Body of pancreas (tissue), 4 donors: Measurements from ENCODE around the gene KMT2D.

ENCODE experiments used
- POLR2A ChIP-seq, 3 donors: fragments of 450-650 bp; IDR thresholded peaks; one replicate each; pipeline ENCODE4 v1.6.1; 2016; ENCODE audit warnings: antibody characterized with exemption in 3 of 3, mild to moderate bottlenecking in 2 of 3
- TF ChIP-seq, protein P1 (sequence below), 7 experiments: fragments of 450-650 bp in 4 of 7; fragments of 200-600 bp in 3 of 7; sonication (generic) in 3 of 7; IDR thresholded peaks; one replicate each; pipeline ENCODE4 v1.5.1; 2016 to 2019; ENCODE audit warnings: antibody characterized with exemption in 7 of 7

DNA sequence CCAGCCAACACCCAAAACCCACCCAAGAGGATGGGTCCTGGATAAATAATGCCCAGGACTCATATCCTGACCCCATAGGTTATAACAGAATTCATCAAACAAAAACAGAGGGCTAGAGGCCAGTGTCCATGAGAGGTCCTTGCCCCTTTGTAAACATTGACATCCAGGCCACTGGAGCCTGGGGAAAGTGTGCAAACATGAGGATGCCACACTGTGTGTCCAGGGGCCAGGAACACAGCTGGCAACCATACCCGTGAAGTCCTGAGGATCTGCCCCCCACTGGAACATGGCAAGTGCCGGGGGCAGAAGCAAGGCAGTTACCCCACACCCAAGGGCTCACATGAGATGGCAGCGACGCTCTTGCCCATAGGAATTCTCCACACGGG lies 4.2 kb upstream of the KMT2D start:
- no peak for TF ChIP-seq POLR2A (IDR thresholded peaks at IDR 0.05)
- TF ChIP-seq, protein P1, sequence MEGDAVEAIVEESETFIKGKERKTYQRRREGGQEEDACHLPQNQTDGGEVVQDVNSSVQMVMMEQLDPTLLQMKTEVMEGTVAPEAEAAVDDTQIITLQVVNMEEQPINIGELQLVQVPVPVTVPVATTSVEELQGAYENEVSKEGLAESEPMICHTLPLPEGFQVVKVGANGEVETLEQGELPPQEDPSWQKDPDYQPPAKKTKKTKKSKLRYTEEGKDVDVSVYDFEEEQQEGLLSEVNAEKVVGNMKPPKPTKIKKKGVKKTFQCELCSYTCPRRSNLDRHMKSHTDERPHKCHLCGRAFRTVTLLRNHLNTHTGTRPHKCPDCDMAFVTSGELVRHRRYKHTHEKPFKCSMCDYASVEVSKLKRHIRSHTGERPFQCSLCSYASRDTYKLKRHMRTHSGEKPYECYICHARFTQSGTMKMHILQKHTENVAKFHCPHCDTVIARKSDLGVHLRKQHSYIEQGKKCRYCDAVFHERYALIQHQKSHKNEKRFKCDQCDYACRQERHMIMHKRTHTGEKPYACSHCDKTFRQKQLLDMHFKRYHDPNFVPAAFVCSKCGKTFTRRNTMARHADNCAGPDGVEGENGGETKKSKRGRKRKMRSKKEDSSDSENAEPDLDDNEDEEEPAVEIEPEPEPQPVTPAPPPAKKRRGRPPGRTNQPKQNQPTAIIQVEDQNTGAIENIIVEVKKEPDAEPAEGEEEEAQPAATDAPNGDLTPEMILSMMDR (IDR thresholded peaks at IDR 0.05), result no peak
